PFSK-1 (cell line): ENCODE data around the gene CIPC.

Source experiments
- POLR2AphosphoS5 ChIP-seq: IDR thresholded peaks from 2 replicates; pipeline ENCODE4 v1.6.1; 2012; ENCODE audit warnings: low read depth, mild to moderate bottlenecking, control low read depth, low read length, moderate library complexity
- SIN3A ChIP-seq: IDR thresholded peaks from 2 replicates; pipeline ENCODE4 v1.6.1; 2012; ENCODE audit warnings: mild to moderate bottlenecking, low read length, moderate library complexity, borderline replicate concordance; ENCODE audit not compliant: insufficient read depth
- TF ChIP-seq, protein P1 (sequence below), 2 experiments: IDR thresholded peaks; 2 replicates each; pipeline versions ENCODE4 v1.6.1 to v1.8.0; 2011 to 2012; ENCODE audit warnings: low read depth in 2 of 2, low read length in 2 of 2, control low read depth in 1 of 2, inconsistent platforms in 1 of 2, mild to moderate bottlenecking in 1 of 2, moderate library complexity in 1 of 2; ENCODE audit not compliant: insufficient read depth in 1 of 2

DNA sequence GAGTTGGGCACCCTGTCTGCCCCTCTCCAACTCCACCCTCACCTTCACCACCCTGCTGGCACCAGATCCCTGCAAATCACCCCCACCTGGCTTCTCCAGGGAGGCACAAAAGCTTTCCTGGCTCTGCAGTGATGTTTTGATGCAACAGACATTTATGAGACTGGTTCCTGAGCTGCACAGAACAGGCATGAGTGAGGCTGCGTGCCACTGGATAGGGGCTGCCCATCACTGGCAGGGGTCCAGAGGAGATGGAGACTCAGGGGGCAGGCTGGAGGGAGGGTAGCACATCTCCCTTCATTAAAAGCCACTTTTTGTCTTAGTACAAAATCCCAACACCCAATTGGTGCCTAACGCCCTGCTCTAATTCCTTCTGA is 60.8 kb downstream of the CIPC start:
- TF ChIP-seq POLR2AphosphoS5 (no peak), SIN3A (no peak)
- TF ChIP-seq, protein P1, sequence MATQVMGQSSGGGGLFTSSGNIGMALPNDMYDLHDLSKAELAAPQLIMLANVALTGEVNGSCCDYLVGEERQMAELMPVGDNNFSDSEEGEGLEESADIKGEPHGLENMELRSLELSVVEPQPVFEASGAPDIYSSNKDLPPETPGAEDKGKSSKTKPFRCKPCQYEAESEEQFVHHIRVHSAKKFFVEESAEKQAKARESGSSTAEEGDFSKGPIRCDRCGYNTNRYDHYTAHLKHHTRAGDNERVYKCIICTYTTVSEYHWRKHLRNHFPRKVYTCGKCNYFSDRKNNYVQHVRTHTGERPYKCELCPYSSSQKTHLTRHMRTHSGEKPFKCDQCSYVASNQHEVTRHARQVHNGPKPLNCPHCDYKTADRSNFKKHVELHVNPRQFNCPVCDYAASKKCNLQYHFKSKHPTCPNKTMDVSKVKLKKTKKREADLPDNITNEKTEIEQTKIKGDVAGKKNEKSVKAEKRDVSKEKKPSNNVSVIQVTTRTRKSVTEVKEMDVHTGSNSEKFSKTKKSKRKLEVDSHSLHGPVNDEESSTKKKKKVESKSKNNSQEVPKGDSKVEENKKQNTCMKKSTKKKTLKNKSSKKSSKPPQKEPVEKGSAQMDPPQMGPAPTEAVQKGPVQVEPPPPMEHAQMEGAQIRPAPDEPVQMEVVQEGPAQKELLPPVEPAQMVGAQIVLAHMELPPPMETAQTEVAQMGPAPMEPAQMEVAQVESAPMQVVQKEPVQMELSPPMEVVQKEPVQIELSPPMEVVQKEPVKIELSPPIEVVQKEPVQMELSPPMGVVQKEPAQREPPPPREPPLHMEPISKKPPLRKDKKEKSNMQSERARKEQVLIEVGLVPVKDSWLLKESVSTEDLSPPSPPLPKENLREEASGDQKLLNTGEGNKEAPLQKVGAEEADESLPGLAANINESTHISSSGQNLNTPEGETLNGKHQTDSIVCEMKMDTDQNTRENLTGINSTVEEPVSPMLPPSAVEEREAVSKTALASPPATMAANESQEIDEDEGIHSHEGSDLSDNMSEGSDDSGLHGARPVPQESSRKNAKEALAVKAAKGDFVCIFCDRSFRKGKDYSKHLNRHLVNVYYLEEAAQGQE (IDR thresholded peaks at IDR 0.05; ENCODE audit: insufficient read depth in 1 of 2, low read depth in 2 of 2, low read length in 2 of 2): no peak
